ENCODE results near the gene XRCC1.
"Not testable (repeated sequence)": the region's sequence is repeated elsewhere in the genome, so short reads cannot be mapped to it uniquely, and the experiment has no call there.

Gene XRCC1

GRCh38 chr19:43575156-43575950 is at the start of gene XRCC1, which contains the start of gene PINLYP:
Gene XRCC1 (minus strand): TSS chr19:43575527. CDS start chr19:43575458, 69 bp downstream.
Gene PINLYP (plus strand): TSS chr19:43575801. CDS start chr19:43577192, 1,391 bp downstream.
- peak; percentile 97 for DNase-seq

GRCh38 chr19:43624933-43625332 is 49.6 kb upstream of the XRCC1 start:
- DNase-seq = no peak

- DNase-seq = no peak
Observed at GRCh38 chr19:43623889-43624670, 48.8 kb upstream of the XRCC1 start.

GRCh38 chr19:43622956-43623355 is 47.6 kb upstream of the XRCC1 start:
- DNase-seq = no peak

GRCh38 chr19:43622070-43622469 is 46.7 kb upstream of the XRCC1 start:
- no peak for DNase-seq

GRCh38 chr19:43620061-43621001 is 45.0 kb upstream of the XRCC1 start:
- no peak for DNase-seq

GRCh38 chr19:43619262-43620060 is 44.1 kb upstream of the XRCC1 start, which contains the start of gene ZNF428:
Gene ZNF428 (minus strand): TSS chr19:43619629. CDS start chr19:43614304, 5,325 bp downstream.
- DNase-seq = peak; percentile 98

GRCh38 chr19:43618921-43619261 is 43.6 kb upstream of the XRCC1 start:
- no peak for DNase-seq

- DNase-seq = no peak
Observed at GRCh38 chr19:43616954-43617353, 41.6 kb upstream of the XRCC1 start.

GRCh38 chr19:43616306-43616705 is 41.0 kb upstream of the XRCC1 start:
- DNase-seq = no peak

GRCh38 chr19:43612374-43612773 is 37.0 kb upstream of the XRCC1 start:
- no peak for DNase-seq

- no peak for DNase-seq
Observed at GRCh38 chr19:43611788-43612187, 36.5 kb upstream of the XRCC1 start, which contains the start of gene SRRM5. Gene SRRM5 (plus strand): TSS chr19:43612088. CDS start chr19:43612122, 34 bp downstream.

- DNase-seq = no peak
Observed at GRCh38 chr19:43610493-43610892, 35.2 kb upstream of the XRCC1 start.

- no peak for DNase-seq
Observed at GRCh38 chr19:43609872-43610271, 34.5 kb upstream of the XRCC1 start.

- DNase-seq = no peak
Observed at GRCh38 chr19:43607238-43608205, 32.2 kb upstream of the XRCC1 start.

- no peak for DNase-seq
Observed at GRCh38 chr19:43606569-43607229, 31.4 kb upstream of the XRCC1 start.

GRCh38 chr19:43605875-43606568 is 30.7 kb upstream of the XRCC1 start:
- DNase-seq = no peak

- not testable (repeated sequence) for DNase-seq
Observed at GRCh38 chr19:43600326-43600725, 25.0 kb upstream of the XRCC1 start.

GRCh38 chr19:43599635-43600295 is 24.4 kb upstream of the XRCC1 start:
- DNase-seq = no peak

All from retina (tissue), 1 donor.